ENCODE measurements around the gene MLST8.

MLST8 gene

DNA sequence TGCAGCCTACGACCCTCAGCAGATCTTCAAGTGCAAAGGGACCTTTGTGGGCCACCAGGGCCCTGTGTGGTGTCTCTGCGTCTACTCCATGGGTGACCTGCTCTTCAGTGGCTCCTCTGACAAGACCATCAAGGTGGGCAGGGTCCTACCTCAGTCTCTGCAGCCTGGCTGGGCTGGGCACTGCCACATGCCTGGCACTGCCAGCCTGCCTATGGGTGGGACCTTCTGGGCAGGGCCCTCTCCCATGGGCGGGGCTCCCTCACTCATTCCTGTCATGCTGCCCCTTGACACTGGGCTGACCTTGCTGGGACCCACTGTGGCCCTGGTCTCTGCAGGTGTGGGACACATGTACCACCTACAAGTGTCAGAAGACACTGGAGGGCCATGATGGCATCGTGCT is 31.3 kb upstream of the MLST8 start:
- DNase-seq, result no peak

GRCh38 chr16:2174396-2175131 is 30.7 kb upstream of the MLST8 start:
- no peak for DNase-seq

DNA sequence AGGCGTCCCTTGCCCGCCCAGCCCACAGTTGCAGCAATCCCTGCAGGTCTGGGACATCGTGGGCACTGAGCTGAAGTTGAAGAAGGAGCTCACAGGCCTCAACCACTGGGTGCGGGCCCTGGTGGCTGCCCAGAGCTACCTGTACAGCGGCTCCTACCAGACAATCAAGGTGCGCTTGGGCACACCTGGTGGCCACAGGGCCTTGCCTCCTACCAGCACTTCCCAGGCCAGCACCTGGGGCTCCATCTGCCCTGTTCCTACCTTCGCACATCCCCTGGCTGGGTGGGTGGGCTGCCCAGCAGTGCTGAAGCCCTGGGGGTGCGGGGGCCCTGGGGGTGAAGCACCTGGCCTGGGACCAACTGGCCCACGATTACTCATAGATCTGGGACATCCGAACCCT is 29.8 kb upstream of the MLST8 start:
- DNase-seq, result no peak

GRCh38 chr16:2176047-2176446 is 29.2 kb upstream of the MLST8 start:
- no peak for DNase-seq

- DNase-seq, result no peak
These were observed 28.2 kb upstream of the MLST8 start for GRCh38 chr16:2177101-2177500.

DNA sequence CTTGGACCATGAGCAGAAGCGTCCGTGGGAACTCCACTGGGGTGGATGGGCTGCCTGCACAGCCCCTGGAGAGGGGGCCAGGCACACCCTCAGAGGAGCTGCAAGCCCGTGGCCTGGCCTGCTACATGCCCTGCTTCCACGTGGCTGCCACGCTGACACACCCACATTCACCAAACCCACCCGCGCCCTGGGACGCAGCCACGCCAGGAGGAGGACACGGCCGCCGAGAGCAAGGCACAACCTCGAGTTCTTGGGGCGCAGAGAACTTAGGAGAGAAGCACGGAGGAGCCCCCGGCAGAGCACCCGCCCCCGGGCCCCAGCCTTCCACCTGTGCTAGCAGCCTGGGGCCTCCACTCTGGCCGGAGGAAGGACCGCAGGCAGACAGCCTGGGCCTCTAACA is 27.7 kb upstream of the MLST8 start:
- no peak for DNase-seq

GRCh38 chr16:2178321-2179106 is 26.7 kb upstream of the MLST8 start:
- DNase-seq, result no peak

DNA sequence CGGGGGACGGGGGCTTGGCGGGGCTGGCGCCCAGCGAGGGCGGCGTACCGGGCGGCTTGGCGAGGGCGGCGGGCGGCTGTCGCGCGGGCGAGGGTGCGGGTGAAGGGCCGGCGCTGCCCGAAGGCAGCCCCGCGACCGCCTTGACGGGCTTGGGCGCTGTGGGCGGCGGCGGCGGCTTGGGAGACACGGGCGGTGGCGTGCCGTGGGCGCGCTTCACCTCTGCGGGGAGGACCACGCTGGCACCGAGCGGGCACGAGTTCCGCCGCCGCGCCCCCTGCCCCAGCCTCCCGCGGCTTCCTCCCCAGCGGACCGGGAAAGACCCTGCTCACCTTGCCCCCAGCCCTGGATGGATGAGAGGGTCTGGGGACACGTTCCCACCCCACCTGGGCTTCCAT is 26.1 kb upstream of the MLST8 start:
- no peak for DNase-seq

GRCh38 chr16:2179576-2179975 is 25.7 kb upstream of the MLST8 start:
- no peak for DNase-seq

DNA sequence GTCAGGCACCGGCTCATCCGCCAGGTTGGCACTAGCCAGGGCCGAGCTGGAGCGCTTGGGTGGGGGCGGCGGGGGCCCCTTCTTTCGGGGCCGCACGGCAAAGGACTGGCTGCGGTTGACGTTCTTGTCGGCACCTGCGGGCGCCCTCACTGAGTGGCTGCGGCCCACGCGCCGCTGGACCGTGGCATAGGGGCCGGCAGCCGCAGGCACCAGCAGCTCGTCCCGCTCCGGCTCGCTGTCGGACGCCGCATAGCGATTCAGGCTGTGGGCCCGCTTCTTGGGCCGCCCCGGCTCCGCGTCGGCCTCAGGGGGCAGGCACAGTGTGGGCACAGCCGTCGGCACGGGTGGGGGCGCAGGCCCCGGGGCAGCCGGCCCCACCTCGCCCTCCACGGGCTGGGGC is 24.8 kb upstream of the MLST8 start:
- DNase-seq, result no peak

GRCh38 chr16:2180962-2181923 is 24.0 kb upstream of the MLST8 start:
- DNase-seq, result no peak

DNA sequence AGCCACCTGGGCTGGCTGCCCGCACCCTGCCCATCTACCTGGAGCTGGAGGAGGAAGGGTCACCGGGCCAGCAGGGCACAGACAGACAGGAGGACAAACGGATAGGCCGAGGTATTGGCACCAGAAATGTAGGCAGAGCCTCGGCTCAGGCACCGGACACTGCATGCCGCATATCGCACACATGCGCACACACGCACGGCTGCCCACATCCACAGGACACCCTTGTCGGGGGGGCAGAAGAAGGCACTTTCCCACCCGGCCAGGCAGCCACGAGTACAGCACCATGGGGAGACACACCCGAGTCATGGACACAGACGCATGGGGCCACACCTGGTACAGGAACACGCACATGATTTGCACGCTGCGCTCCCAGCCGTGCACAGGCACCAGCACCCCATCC is 23.3 kb upstream of the MLST8 start:
- no peak for DNase-seq

- DNase-seq, result no peak
These were observed 21.6 kb upstream of the MLST8 start for GRCh38 chr16:2183671-2184070.

- DNase-seq, result no peak
These were observed 20.9 kb upstream of the MLST8 start for GRCh38 chr16:2184346-2184745.

- DNase-seq, result no peak
These were observed 20.3 kb upstream of the MLST8 start for GRCh38 chr16:2184962-2185361.

DNA sequence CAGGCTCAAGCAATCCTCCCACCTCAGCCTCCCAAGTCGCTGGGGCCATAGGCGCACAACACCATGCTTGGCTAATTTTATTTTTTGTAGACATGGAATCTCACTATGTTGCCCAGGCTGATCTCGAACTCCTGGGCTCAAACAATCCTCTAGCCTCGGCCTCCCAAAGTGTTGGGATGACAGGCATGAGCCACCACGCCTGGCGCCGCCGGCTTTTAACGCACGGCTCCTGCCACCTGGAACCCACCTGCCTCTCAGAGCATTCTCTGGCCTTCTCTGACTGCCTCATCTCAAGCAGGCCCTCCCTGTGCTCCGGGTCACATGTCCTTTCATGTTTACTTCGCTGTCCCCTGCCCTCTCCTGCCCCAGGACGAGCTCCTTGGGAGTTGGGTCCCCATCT is 19.2 kb upstream of the MLST8 start:
- DNase-seq, result no peak

- no peak for DNase-seq
These were observed 18.7 kb upstream of the MLST8 start for GRCh38 chr16:2186505-2186904.

GRCh38 chr16:2187212-2187611 is 18.0 kb upstream of the MLST8 start:
- no peak for DNase-seq

DNA sequence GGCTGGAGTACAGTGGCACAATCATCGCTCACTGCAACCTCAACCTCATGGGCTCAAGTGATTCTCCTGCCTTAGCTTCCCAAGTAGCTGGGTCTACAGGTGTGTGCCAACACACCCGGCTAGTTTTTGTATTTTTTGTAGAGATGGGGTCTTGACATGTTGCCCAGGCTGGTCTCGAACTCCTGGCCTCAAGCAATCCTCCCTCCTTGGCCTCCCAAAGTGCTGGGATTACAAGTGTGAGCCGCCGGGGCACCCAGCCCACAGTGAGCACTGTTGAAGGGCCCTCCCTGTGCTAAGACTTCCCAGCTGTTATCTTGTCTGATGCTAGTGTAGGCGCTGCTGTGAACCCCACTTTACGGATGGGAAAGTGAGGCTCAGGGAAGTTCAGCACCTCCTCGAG is 16.9 kb upstream of the MLST8 start:
- no peak for DNase-seq

DNA sequence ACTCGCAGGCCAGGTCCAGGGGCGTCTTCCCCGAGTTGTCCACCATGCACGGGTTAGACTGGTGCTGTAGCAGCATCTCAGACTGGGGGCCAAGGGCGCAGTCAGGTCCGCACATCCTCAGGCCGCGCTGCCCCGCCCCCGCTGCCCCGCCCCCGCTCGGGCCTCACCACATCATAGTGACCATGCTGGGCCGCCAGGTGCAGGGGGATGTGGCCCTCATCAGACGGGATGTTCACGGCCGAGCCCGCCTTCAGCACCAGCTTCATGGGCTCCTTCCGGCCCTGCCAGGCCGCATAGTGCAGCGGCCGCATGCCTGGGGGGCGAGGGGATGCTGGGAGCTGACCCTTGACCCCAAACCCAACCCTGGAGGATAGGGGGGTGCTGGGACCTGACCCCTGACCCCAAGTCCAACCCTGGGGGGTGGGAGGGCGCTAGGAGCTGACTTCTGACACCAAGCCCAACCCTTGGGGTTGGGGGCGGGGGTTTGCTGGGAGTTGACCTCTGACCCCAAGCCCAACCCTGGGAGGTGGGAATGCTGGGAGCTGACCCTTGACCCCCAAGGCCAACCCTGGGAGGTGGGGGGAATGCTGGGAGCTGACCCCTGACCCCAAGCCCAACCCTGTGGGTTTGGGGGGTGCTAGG is 15.9 kb upstream of the MLST8 start:
- no peak for DNase-seq

DNA sequence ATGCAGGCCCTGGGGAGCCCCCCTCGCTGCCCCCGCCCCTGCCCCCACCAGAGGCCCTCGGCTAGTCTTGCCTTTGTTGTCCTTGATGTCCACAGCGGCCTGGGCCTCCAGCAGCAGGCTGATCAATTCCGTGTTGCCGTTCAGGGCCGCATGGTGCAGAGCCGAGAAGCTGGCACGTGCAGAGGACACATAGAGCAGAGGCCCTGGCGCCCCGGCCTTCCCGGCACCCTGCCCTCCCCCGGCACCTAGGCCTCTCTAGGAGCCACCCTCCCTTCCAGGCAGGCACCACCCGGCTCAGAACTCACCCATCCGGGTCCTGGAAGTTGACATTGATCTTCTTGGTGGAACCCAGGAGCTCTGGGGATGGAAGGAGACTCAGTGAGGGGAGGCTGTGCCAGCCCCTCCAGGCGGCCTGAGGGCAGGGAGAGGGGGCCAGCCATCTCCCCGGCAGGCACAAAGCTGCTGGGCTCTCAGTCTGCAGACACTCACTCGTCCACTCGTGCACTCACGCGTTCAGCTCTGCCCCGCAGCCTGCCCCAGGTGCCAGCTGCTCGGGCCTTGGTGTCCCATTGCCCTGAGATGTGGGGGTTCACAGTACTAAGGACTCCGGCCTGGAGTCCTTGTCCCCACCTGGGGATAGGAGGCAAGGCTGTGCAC is 15.1 kb upstream of the MLST8 start:
- no peak for DNase-seq

All from T1000 (cell line).